ENCODE measurements around the gene ZNF366.

DNA sequence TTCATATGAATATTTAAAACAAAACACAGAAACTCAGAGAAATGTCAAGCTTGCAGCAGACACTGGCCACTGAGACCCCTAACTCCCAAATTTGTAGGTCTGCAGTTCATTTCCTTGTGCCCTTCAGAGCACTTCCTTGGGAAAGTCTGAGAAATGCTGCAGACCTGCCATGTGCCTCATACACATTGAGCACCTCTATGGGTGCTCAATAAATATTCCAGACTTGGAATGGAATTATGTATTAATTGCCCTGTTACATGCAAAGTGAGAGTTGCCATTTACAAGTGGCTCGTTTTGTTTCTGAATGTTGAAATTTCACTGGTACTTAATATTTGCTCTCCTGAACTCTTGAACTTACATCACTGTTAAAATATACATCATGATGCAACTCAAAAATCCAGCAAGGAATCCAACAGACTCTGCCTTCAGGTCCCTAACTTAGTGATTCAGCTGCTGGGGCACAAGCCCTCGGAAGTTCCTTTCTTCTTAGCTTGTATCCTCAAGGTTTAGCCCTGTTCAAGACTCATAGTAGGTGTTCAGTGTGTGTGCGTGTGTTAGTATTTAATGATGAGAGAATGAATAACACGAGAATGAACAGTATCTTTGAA lies 96.4 kb downstream of the ZNF366 start:
- TF ChIP-seq, protein P1, sequence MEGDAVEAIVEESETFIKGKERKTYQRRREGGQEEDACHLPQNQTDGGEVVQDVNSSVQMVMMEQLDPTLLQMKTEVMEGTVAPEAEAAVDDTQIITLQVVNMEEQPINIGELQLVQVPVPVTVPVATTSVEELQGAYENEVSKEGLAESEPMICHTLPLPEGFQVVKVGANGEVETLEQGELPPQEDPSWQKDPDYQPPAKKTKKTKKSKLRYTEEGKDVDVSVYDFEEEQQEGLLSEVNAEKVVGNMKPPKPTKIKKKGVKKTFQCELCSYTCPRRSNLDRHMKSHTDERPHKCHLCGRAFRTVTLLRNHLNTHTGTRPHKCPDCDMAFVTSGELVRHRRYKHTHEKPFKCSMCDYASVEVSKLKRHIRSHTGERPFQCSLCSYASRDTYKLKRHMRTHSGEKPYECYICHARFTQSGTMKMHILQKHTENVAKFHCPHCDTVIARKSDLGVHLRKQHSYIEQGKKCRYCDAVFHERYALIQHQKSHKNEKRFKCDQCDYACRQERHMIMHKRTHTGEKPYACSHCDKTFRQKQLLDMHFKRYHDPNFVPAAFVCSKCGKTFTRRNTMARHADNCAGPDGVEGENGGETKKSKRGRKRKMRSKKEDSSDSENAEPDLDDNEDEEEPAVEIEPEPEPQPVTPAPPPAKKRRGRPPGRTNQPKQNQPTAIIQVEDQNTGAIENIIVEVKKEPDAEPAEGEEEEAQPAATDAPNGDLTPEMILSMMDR (IDR thresholded peaks at IDR 0.05 in 2 of 3, conservative IDR thresholded peaks at IDR 0.05 in 1 of 3; ENCODE audit: borderline replicate concordance in 1 of 3, insufficient read depth in 1 of 3, low read depth in 2 of 3, low read length in 2 of 3), result no peak
- TF ChIP-seq EZH2phosphoT487 (IDR thresholded peaks at IDR 0.05; ENCODE audit: borderline replicate concordance), result no peak
- TF ChIP-seq, protein P2, sequence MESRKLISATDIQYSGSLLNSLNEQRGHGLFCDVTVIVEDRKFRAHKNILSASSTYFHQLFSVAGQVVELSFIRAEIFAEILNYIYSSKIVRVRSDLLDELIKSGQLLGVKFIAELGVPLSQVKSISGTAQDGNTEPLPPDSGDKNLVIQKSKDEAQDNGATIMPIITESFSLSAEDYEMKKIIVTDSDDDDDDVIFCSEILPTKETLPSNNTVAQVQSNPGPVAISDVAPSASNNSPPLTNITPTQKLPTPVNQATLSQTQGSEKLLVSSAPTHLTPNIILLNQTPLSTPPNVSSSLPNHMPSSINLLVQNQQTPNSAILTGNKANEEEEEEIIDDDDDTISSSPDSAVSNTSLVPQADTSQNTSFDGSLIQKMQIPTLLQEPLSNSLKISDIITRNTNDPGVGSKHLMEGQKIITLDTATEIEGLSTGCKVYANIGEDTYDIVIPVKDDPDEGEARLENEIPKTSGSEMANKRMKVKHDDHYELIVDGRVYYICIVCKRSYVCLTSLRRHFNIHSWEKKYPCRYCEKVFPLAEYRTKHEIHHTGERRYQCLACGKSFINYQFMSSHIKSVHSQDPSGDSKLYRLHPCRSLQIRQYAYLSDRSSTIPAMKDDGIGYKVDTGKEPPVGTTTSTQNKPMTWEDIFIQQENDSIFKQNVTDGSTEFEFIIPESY (IDR thresholded peaks at IDR 0.05; ENCODE audit: extremely low read depth, insufficient replicate concordance, low read length), result no peak
- no peak for TF ChIP-seq POLR2A (IDR thresholded peaks at IDR 0.05; ENCODE audit: borderline replicate concordance, extremely low read depth, insufficient read depth, insufficient read length)
- TF ChIP-seq SP1 (IDR thresholded peaks at IDR 0.05; ENCODE audit: low read depth), result no peak
- TF ChIP-seq EZH2 (IDR thresholded peaks at IDR 0.05), result no peak
